ENCODE data around the gene TNNI2.

The TNNI2 gene

GRCh38 chr11:1842149-1843097, 3.6 kb downstream of the TNNI2 start:
- no peak for DNase-seq
- in situ Hi-C loops (cut with HindIII; ENCODE audit: low pct_ligation_motif_present, low pct_unique_long_range_greater_than_20kb, low sequenced_read_pairs): no loop called here

DNA sequence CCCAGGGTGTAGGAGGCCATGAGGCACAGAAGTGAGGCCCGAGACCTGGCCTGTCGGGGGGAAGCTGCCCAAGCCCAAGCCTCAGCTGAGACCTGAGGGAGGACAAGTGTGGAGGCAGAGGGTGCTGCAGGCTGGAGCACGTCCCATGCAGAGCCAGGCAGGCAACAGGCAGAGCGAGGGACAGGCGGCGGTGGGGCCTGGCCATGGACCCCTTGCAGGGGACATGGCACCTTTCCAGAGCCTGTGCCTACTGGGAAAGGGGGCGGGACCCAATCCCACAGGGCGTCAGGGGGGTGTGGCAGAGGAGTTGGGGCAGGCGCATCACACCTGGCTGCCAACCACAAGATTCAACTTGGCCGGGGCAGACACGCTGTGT, 4.3 kb downstream of the TNNI2 start:
- DNase-seq: no peak
- in situ Hi-C loops (cut with HindIII; ENCODE audit: low pct_ligation_motif_present, low pct_unique_long_range_greater_than_20kb, low sequenced_read_pairs): no loop called here

DNA sequence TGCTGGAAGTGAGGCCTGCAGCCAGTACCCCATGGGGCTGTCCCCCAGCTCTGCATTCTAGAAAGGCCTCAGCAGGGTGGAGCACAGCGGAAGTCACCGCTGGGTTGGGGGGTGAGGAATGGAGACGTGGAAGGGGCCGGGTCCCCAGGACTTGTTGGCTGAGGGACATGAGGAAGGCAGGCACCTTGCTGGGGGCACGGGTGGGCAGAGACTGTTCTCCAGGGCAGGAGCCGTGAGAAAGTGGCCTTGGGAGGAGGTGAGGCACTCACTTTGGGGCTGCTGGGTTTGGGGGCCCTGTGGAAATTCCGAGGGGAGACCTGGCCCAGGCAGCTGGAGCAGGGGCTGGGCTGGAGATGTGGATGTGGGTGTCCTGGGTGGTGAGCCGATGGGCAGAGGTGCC, 5.0 kb downstream of the TNNI2 start:
- in situ Hi-C loops (cut with HindIII; ENCODE audit: low pct_ligation_motif_present, low pct_unique_long_range_greater_than_20kb, low sequenced_read_pairs): no loop called here

GRCh38 chr11:1844221-1845094, 5.7 kb downstream of the TNNI2 start:
- no peak for DNase-seq
- in situ Hi-C loops (cut with HindIII; ENCODE audit: low pct_ligation_motif_present, low pct_unique_long_range_greater_than_20kb, low sequenced_read_pairs): no loop called here

More for the DNA sequence above, 5.0 kb downstream of the TNNI2 start:
- DNase-seq: no peak

- in situ Hi-C loops (cut with HindIII; ENCODE audit: low pct_ligation_motif_present, low pct_unique_long_range_greater_than_20kb, low sequenced_read_pairs): no loop called here
These were observed 6.3 kb downstream of the TNNI2 start for GRCh38 chr11:1845095-1845429.

DNA sequence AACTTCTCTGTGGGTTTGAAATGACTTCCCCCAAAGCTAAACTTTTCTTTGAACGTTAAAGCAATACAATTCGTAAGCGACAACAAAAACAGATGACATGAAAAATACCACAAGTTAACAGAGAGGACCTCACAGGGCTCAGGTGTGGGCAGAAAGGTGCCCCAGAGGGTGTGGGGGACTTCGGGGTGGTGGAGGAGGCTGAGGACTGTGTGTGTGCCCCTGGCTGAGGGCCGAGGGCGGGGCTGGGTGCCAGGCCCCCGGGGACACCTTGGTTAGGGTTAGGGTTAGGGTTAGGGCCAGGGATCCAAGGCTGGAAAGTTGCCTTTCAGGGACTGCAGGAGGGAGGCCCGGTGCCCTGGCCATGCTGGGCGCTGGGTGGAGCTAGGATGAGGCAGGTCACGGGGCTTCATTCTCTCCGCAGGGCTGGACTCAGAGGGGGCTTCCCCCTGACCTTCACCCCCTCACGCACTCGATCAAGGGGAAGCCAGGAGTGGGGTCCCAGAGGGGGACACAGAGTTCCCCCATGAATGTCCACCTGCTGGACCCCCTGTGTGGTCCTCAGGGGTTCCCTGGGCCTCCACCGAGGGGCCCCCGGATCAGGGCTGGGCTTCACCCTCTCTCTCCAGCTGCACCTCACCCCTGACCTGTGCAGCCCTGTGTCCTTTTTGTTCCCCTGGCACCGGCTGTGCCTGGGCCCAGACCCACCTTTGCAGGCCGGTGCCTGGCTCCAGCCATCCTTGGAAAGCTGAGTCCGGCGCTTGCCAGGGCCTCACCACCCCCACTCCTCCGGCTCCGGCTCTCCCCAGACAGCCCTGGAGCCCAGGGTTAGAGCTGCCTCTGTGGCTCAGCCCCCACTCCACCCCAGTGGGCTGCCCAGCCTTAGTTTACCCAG, 7.0 kb downstream of the TNNI2 start:
- in situ Hi-C loops (cut with HindIII; ENCODE audit: low pct_ligation_motif_present, low pct_unique_long_range_greater_than_20kb, low sequenced_read_pairs): no loop called here
- no peak for DNase-seq

More at GRCh38 chr11:1845095-1845429, 6.3 kb downstream of the TNNI2 start:
- no peak for DNase-seq

GRCh38 chr11:1846453-1846932, 7.7 kb downstream of the TNNI2 start:
- DNase-seq: no peak
- in situ Hi-C loops (cut with HindIII; ENCODE audit: low pct_ligation_motif_present, low pct_unique_long_range_greater_than_20kb, low sequenced_read_pairs): no loop called here

DNA sequence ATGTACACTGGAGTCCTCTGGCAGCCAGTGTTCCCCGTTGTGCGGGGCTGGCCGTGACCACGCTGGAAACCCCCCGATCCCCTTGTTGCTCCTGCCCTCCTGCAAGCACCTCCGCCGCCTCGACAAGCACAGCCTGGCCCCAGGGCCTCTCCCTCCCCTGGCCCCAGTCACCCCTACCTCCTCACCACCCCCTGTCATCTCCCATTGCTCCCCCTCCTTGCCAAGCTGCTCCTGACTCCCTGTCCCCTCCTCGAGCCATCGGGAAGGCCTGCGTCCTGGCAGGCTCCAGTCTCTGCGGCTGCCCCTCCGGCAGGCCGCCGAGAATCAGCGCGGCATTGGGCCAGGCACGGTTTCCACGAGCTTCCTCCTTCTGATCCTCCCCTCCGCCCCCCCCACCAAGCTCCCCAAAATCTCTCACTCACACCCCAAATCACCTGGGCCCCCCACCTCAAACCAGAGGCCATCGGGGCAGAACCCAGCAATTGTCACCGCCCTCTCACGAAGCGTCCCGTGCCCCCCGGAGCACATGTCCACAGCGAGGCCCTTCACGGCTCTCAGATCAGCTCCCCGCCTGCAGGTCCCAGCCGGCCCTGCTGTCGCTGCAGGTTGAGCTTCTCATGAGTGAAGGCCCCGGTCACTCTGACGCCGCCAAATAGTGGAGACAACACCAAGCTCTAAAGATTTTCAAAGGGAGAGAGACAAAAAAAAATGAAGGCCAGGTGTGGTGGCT, 8.4 kb downstream of the TNNI2 start:
- in situ Hi-C loops (cut with HindIII; ENCODE audit: low pct_ligation_motif_present, low pct_unique_long_range_greater_than_20kb, low sequenced_read_pairs): no loop called here
- no peak for DNase-seq

- in situ Hi-C loops (cut with HindIII; ENCODE audit: low pct_ligation_motif_present, low pct_unique_long_range_greater_than_20kb, low sequenced_read_pairs): no loop called here
- no peak for DNase-seq
These were observed 9.3 kb downstream of the TNNI2 start for GRCh38 chr11:1847926-1848639.

- in situ Hi-C loops (cut with HindIII; ENCODE audit: low pct_ligation_motif_present, low pct_unique_long_range_greater_than_20kb, low sequenced_read_pairs): no loop called here
- no peak for DNase-seq
These were observed 10.1 kb downstream of the TNNI2 start for GRCh38 chr11:1848640-1849430.

DNA sequence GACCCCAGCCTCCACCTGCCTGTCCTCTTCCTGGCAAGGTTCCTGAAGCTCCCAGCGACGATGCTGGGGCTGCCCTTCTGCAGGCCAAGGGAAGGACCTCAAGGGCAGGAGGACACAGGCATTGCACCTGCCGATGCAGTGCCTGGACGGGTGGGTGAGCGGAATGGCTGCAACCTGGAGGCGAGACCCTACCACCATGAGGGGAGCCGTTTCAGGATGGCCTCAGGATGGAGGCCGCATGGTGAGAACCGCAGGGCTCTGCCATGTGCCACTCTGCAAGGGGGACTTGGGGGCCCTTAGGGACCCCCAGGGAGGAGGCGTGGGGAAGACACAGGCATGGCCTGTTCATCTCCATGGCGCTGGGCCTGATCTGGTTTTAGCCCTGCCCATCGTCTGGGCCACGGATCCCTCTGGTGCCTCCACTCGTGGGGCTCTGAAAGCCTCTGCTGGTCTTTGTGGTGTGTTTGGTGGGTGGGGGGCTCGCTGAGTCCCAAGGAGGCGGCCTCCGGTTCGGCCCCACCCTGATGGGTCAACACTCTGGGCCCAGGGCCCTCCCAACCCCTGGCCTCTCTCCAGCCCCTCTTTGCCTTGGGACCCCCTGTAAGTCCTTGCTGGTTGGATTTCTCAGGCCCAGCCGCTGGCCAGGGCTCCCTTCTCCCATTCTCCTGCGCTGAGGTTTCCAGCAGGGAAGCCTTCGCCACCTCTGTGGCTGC, 12.8 kb downstream of the TNNI2 start:
- in situ Hi-C loops (cut with HindIII; ENCODE audit: low pct_ligation_motif_present, low pct_unique_long_range_greater_than_20kb, low sequenced_read_pairs): no loop called here

DNA sequence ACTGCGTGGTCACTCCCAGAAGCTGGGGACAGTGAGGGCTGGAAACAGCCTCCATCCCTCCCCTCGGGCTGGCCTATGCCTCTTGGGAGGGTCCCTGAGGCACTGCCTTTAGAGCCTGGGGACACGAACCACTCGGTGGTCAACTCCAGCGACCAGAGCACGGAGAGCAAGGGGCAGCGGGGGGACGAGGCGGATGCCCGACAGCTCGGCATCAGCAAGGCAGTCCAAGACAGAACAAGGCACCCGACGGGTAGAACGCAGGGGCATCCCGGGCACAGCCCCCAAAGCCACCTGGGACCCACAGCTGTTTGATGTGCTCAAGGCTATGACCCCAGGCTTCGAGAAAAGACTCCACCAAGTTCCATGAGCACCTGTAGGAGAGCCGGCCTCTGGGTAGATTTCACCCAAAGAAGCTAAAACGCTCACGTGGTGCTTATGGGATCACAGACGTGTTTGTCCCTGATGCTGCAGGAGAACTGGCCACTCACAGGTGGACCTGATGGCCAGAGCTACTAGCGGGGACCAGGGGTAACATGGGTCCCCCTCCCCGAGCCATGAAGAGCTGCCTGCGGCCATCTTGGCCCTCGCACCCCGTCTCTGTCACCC, 13.6 kb downstream of the TNNI2 start:
- no peak for DNase-seq
- in situ Hi-C loops (cut with HindIII; ENCODE audit: low pct_ligation_motif_present, low pct_unique_long_range_greater_than_20kb, low sequenced_read_pairs): no loop called here

More for the DNA sequence above, 12.8 kb downstream of the TNNI2 start:
- DNase-seq: no peak

DNA sequence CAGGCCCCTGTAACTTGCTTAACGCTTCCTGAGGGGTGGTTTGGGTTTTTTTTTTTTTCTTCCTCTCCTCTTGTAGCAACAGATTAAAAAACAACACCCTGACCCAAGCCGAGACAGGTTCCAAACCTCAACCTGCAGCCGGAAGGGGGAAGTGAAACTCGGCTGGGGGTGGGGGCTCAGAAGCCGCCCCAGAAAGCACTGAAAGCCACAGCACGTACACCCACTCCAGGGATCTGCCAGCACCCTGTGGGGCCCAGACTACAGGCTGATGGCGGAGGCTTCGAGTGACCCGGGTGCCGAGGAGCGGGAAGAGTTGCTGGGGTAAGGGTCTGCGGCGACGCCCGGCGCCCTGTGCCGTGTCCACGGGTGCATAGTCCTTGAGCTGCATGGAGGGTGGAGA, 14.1 kb downstream of the TNNI2 start, which contains the start of gene LSP1:
Gene LSP1 (plus strand): TSS at position 208 of the 400 bp plus-strand sequence. CDS start 61 bp downstream, at position 269.
- no peak for DNase-seq
- in situ Hi-C loops (cut with HindIII; ENCODE audit: low pct_ligation_motif_present, low pct_unique_long_range_greater_than_20kb, low sequenced_read_pairs): no loop called here

DNA sequence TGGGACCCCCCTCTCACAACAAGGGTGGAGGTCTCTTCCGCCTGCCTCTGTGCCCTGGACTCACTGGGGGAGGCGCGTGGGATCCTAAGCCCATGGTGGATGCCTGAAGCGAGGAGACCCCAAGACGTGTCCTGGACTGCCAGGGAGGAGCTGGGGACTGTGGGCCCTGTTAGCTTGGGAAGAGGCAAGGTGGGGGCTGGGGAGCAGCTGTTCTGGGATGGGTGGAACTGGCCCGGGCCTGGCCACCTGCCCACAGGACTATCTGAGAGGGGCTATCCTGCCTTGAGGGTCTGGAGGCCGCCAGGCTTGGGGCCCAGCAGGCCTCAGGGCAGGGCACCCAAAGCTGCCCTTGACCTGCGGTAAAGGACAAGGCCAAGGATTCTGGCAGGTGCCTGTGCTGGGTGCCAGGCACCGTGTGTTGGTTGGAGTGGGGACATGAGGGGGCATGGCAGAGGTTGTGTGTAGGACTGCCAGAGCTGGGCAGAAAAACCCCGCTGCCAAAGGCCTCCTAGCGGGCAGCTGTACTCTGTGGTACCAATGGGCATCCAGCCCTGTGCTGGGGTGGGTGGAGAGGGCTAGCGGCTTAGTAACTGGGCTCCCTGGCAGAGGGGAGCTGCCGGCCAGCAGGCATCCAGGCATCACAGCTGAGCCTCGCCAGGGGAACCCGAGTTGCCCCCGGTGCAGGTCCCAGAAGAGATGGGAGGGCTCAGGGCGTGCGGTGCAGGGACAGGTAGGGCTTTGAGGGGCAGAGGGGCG, 14.8 kb downstream of the TNNI2 start:
- DNase-seq: no peak
- in situ Hi-C loops (cut with HindIII; ENCODE audit: low pct_ligation_motif_present, low pct_unique_long_range_greater_than_20kb, low sequenced_read_pairs): no loop called here
